LNCAP (cell line): ENCODE results near the gene KDM4C.

ENCODE experiments used
- TF ChIP-seq, protein P1 (sequence below): fragments of 450-650 bp; IDR thresholded peaks from 2 replicates; pipeline ENCODE4 v1.5.1; 2017; ENCODE audit warnings: mild to moderate bottlenecking

KDM4C gene

DNA sequence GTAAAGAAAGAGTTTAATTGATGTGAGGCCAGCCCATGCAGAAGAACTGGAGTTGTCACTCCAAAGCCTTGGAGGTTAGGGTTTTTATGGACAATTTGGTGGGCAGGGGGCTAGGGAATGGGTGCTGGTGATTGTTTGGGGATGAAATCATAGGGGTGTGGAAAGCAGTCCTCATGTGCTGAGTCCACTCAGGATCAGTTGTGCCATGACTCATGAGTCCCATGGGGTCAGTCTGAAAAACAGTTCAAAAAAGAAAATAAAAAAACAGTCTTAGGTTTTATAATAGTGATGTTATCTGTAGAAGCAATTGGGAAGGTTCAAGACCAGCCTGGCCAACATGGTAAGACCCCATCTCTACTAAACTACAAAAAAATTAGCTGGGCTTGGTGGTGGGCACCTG lies 162.3 kb downstream of the KDM4C start:
- TF ChIP-seq, protein P1, sequence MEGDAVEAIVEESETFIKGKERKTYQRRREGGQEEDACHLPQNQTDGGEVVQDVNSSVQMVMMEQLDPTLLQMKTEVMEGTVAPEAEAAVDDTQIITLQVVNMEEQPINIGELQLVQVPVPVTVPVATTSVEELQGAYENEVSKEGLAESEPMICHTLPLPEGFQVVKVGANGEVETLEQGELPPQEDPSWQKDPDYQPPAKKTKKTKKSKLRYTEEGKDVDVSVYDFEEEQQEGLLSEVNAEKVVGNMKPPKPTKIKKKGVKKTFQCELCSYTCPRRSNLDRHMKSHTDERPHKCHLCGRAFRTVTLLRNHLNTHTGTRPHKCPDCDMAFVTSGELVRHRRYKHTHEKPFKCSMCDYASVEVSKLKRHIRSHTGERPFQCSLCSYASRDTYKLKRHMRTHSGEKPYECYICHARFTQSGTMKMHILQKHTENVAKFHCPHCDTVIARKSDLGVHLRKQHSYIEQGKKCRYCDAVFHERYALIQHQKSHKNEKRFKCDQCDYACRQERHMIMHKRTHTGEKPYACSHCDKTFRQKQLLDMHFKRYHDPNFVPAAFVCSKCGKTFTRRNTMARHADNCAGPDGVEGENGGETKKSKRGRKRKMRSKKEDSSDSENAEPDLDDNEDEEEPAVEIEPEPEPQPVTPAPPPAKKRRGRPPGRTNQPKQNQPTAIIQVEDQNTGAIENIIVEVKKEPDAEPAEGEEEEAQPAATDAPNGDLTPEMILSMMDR, result no peak

DNA sequence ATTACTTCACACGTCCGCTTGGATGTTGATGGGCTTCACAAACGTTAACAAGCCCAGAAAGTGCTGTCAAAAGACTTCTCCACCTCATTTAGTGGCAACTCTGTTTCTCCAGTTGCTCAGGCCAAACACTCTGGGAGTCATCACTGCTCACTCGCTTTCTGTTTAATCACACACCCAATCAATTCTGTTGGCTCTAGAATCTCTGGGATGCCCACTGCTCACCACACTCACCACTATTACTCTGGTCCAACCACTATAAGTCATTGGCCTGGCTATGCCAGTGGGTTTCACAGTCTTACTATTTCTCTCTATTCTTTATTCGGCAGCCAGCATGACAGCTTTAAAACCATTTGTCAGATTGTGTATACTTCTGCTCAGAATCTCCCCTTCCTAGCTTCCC lies 163.5 kb downstream of the KDM4C start:
- TF ChIP-seq, protein P1, result no peak

- TF ChIP-seq, protein P1, result no peak
Observed at GRCh38 chr9:6922124-6922676, 164.4 kb downstream of the KDM4C start.

- TF ChIP-seq, protein P1, result no peak
Observed at GRCh38 chr9:6922680-6923079, 164.9 kb downstream of the KDM4C start.

DNA sequence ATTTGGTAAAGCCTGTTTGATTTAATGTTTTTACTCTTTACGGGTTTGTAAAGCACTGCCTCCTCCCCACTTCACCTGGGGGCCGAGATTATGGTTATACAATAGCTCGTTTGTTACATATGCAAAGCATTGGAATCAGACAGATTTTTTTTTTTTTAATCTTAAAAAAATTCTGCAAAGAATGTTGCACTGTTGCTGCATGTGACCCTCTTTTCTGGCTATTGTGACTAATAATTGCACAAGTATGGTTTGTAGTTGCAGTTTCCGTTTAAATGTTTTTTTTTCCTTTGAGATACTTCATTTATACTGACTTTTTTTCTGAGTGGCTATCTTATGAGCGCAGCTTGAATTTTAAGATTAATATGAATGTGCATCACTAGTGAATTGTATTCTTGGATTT lies 165.3 kb downstream of the KDM4C start:
- TF ChIP-seq, protein P1, result no peak

DNA sequence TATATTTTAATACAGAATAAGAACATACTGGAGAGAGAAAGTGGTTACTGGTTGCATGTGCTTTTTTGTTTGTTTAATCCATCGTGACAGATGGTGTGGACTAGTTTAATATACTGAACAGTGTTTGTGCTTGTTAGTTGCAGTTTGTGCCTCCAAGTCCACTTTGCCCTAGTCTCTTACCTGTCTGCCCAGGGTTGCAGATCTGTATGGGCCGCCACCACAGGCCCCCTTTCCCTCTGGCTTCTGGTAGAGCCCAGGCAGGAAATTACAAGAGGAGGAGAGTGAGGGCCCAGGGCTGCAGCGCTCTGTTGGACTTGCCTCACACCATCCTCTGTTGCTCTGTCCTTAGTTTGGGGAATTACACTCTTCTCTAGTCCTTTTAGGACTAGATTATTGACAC lies 166.4 kb downstream of the KDM4C start:
- TF ChIP-seq, protein P1, result no peak

DNA sequence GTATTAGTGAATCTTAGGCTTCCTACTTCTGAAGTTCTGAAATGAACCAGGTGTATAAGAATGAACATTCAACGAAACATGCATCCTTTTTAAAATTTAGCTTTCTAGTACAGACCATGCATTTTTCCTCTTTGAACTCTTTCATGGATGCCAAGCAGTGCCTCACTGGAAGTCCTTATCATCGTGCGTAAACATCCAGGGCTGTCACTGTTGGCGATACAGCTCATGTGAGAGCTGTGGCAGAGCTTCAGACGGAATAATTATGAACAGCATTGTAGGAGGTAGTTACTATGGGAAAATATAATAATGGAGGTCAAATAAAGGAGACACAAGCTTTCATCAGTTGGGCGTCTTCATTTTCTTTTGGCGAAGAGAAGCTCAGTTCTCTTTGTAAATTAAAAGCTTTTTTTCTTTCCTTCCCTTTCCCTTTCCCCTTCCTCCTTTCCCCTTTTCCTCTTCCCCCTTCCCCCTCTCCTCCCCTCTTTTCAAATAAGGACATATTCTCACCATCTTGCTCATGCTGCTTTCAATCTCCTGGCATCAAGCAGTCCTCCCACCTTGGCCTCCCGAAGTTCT lies 167.3 kb downstream of the KDM4C start:
- TF ChIP-seq, protein P1, result no peak

DNA sequence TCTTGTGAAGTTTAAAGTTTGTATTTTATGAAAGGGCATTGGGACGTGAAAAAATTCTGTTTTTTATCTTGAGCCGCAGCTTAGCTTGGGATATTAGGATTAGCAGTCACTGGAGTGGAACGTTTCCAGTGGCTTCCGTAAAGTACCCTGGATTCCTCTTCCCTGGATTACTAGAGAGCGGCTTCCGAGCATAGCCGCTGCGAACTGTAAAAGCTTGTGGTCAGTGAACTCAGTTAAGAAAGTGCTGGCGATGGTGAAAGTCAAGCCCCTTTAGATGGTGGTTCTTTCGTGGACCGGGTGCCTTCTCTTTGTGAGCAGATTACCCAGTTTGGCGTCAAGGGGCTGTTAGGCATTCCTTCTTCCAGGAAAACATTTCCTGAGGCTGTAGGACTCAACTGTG lies 168.1 kb downstream of the KDM4C start:
- TF ChIP-seq, protein P1, result no peak
